ENCODE results near the gene PLEKHM3. TPM values are rescaled to one million over a fixed set of nuclear protein-coding genes. Genes with fewer than 3 reads are reported as not detected.

Gene PLEKHM3
- total RNA-seq, 2 donors from 2014 or later, result 14.0 to 15.2 TPM

GRCh38 chr2:207970147-207970825, 55.0 kb downstream of the PLEKHM3 start:
- Histone ChIP-seq H3K9me3 (no peaks in the 10 kb centered on the region), H3K27ac (peak overlapping the region in 3 of 4 donors; percentile 10 to 36 (median 26)), H3K4me1 (peaks cover 24% of the 10 kb centered on the region), H3K27me3 (no peaks in the 10 kb centered on the region), H3K36me3 (replicated peaks in 1 of 2; ENCODE audit: insufficient read depth in 1 of 2, low read depth in 2 of 2) (no peaks in the 10 kb centered on the region), H3K4me3 (no peak overlapping the region)
- intact Hi-C loops (cut with DNase I), result no loop called here
- WGBS, 2 donors, result 45 to 48% methylated on average over 3 of the region's 3 CpGs
- ATAC-seq (peak; percentile 28), DNase-seq (no peak)
- TF ChIP-seq POLR2A (IDR thresholded peaks at IDR 0.05) (no peak), CTCF (IDR thresholded peaks at IDR 0.05) (no peak)

- Histone ChIP-seq H3K9me3 (no peaks in the 10 kb centered on the region), H3K36me3 (replicated peaks in 1 of 2; ENCODE audit: insufficient read depth in 1 of 2, low read depth in 2 of 2) (no peaks in the 10 kb centered on the region), H3K4me3 (no peak overlapping the region), H3K27me3 (no peaks in the 10 kb centered on the region), H3K4me1 (peaks cover 24% of the 10 kb centered on the region), H3K27ac (peak overlapping the region in 2 of 4 donors; percentile 10 to 36)
- intact Hi-C loops (cut with DNase I), result no loop called here
- ATAC-seq, result no peak
- 50 to 51% methylated on average over 2 of the region's 2 CpGs for WGBS, 2 donors
- DNase-seq, result no peak
- TF ChIP-seq CTCF (IDR thresholded peaks at IDR 0.05), result no peak
- no peak for TF ChIP-seq POLR2A (IDR thresholded peaks at IDR 0.05)
These were observed 56.1 kb downstream of the PLEKHM3 start for GRCh38 chr2:207969249-207969648.

- ATAC-seq (no peak), DNase-seq (no peak)
- TF ChIP-seq CTCF (IDR thresholded peaks at IDR 0.05) (no peak), POLR2A (IDR thresholded peaks at IDR 0.05) (no peak)
- H3K27me3 ChIP-seq, result no peaks in the 10 kb centered on the region
- 80 to 83% methylated on average over 3 of the region's 3 CpGs for WGBS, 2 donors
- intact Hi-C loops (cut with DNase I), result no loop called here
- no peaks in the 10 kb centered on the region for H3K9me3 ChIP-seq
- no peaks in the 10 kb centered on the region for H3K36me3 ChIP-seq (replicated peaks in 1 of 2; ENCODE audit: insufficient read depth in 1 of 2, low read depth in 2 of 2)
- no peak overlapping the region for H3K27ac ChIP-seq
- H3K4me3 ChIP-seq, result no peak overlapping the region
- peaks cover 24% of the 10 kb centered on the region for H3K4me1 ChIP-seq
These were observed 58.2 kb downstream of the PLEKHM3 start for GRCh38 chr2:207967121-207967520.

- intact Hi-C loops (cut with DNase I), result no loop called here
- H3K27me3 ChIP-seq, result no peaks in the 10 kb centered on the region
- WGBS, 2 donors, result 76 to 81% methylated on average over 1 of the region's 1 CpG
- no peak for ATAC-seq
- no peaks in the 10 kb centered on the region for H3K9me3 ChIP-seq
- H3K36me3 ChIP-seq (replicated peaks in 1 of 2; ENCODE audit: insufficient read depth in 1 of 2, low read depth in 2 of 2), result no peaks in the 10 kb centered on the region
- no peak overlapping the region for H3K4me3 ChIP-seq
- H3K27ac ChIP-seq, result no peak overlapping the region
- DNase-seq, result no peak
- no peaks in the 10 kb centered on the region for H3K4me1 ChIP-seq
- TF ChIP-seq POLR2A (IDR thresholded peaks at IDR 0.05) (no peak), CTCF (IDR thresholded peaks at IDR 0.05) (no peak)
These were observed 64.4 kb downstream of the PLEKHM3 start for GRCh38 chr2:207960911-207961310.

GRCh38 chr2:207960090-207960489, 65.2 kb downstream of the PLEKHM3 start:
- H3K27ac ChIP-seq, result no peak overlapping the region
- DNase-seq (no peak), ATAC-seq (no peak)
- no peak overlapping the region for H3K4me3 ChIP-seq
- TF ChIP-seq CTCF (IDR thresholded peaks at IDR 0.05), result no peak
- TF ChIP-seq POLR2A (IDR thresholded peaks at IDR 0.05), result no peak
- no peaks in the 10 kb centered on the region for H3K36me3 ChIP-seq (replicated peaks in 1 of 2; ENCODE audit: insufficient read depth in 1 of 2, low read depth in 2 of 2)
- intact Hi-C loops (cut with DNase I), result no loop called here
- H3K27me3 ChIP-seq, result no peaks in the 10 kb centered on the region
- no peaks in the 10 kb centered on the region for H3K9me3 ChIP-seq
- H3K4me1 ChIP-seq, result no peaks in the 10 kb centered on the region
- WGBS, 2 donors, result 60% methylated on average over 1 of the region's 1 CpG; no CpG with 5 or more reads in 1 of the 2 donors
